Measurements from ENCODE around the gene CSE1L. TPM values are rescaled to one million over a fixed set of nuclear protein-coding genes. Genes with fewer than 3 reads are reported as not detected.

CSE1L gene
- polyA plus RNA-seq, 1 of the 3 experiments (the other 2 are of a cell fraction), result 18.8 TPM

- TF ChIP-seq REST (IDR thresholded peaks at IDR 0.05; ENCODE audit: low read depth, low read length), result no peak
- TF ChIP-seq USF2 (IDR thresholded peaks at IDR 0.05; ENCODE audit: borderline replicate concordance, low read depth, low read length), result no peak
- TF ChIP-seq NRF1 (IDR thresholded peaks at IDR 0.05; ENCODE audit: low read depth, low read length), result peak; percentile 93
- TF ChIP-seq CHD2 (IDR thresholded peaks at IDR 0.05; ENCODE audit: low read length, partially characterized antibody), result peak; percentile 75
Observed at GRCh38 chr20:49046087-49046900, at the start of gene CSE1L (continued).

DNA sequence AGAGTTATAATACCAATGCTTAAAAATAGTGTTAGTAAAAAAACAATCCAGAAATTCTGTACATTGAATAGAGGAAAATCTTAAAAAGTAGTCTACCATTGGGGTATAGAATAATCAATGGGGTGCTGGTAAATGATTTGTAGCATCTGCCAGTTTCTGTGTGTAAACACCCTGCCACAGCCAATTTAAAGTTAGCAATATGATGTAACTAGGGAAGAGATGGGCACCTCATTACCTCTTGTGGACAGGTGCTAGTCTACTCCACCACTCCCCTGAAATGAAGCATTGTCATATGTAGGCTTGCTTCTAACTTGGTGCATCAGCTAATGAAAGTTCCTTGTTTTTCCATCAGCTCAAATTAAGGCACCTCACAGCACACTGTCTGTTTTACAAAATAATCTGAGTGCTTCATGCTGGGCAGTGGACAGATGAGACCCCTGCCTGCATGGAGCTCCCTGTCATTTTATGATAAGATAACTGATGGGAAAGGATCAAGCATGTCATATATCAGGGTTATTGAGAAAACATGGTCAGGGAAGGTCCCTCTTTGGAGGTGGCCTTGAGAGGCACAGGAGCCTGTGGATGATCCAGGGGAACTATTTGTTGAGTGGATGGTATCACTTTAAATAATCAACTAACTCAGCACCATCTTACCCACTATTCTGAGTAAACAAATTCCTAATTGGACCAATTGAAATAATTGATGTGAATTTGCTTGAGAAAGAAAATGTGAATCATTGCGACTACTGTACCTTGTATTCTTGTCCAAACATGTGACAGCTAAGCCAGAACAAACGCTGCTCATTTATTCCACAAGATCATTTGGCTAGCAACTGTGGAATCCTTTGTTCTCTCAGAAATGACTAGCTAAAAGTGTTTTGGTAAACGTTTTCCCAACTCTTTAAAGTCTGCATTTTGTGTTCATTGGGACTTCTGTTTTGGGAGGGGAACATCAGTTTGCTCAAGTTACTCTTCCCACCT is 45.9 kb upstream of the CSE1L start:
- Histone ChIP-seq H3F3A (replicated peaks; ENCODE audit: insufficient read depth) (no peaks in the 10 kb centered on the region), H3K36me3 (replicated peaks in 1 of 2; ENCODE audit: control insufficient read depth in 1 of 2, insufficient read depth in 2 of 2, low read length in 1 of 2) (peaks cover 32 to 48% of the 10 kb centered on the region in 2 experiments), H3K9me2 (no peaks in the 10 kb centered on the region), H4K20me1 (ENCODE audit: insufficient read depth) (no peaks in the 10 kb centered on the region), H3K27ac (ENCODE audit: low read depth in 2 of 2, low read length in 1 of 2) (no peak overlapping the region), H3K9me3 (no peaks in the 10 kb centered on the region), H3K4me1 (ENCODE audit: control insufficient read depth in 1 of 2, insufficient read depth in 2 of 2, low read depth in 1 of 2, low read length in 1 of 2) (no peaks in the 10 kb centered on the region), H3K27me3 (ENCODE audit: insufficient read depth) (no peaks in the 10 kb centered on the region), H3K79me2 (ENCODE audit: insufficient read depth) (no peaks in the 10 kb centered on the region), H3K4me3 (ENCODE audit: low read depth in 2 of 2, low read length in 1 of 2) (no peak overlapping the region), H2AFZ (ENCODE audit: low read depth) (no peak overlapping the region), H3K4me2 (no peak overlapping the region), H3K9ac (no peak overlapping the region)
- WGBS (ENCODE audit: low lambda C conversion rate), result 72% methylated on average over 3 of the region's 3 CpGs
- no peak for DNase-seq
- no peak for TF ChIP-seq GABPA (IDR thresholded peaks at IDR 0.05; ENCODE audit: low read depth)
- TF ChIP-seq CTCF (IDR thresholded peaks at IDR 0.05), result no peak
- TF ChIP-seq ZBTB33 (IDR thresholded peaks at IDR 0.05; ENCODE audit: borderline replicate concordance, low read depth), result no peak
- no peak for TF ChIP-seq CHD2 (IDR thresholded peaks at IDR 0.05; ENCODE audit: low read length, partially characterized antibody)
- no peak for TF ChIP-seq ELF1 (IDR thresholded peaks at IDR 0.05)
- TF ChIP-seq JUND (IDR thresholded peaks at IDR 0.05), result no peak
- TF ChIP-seq EZH2phosphoT487 (IDR thresholded peaks at IDR 0.05; ENCODE audit: borderline replicate concordance, low read depth), result no peak
- TF ChIP-seq POLR2AphosphoS5 (IDR thresholded peaks at IDR 0.05; ENCODE audit: low read depth, low read length), result no peak
- TF ChIP-seq EP300 (IDR thresholded peaks at IDR 0.05; ENCODE audit: borderline replicate concordance in 1 of 2, low read depth in 1 of 2, low read length in 1 of 2), result no peak
- TF ChIP-seq TCF12 (IDR thresholded peaks at IDR 0.05), result no peak
- no peak for TF ChIP-seq RAD21 (IDR thresholded peaks at IDR 0.05; ENCODE audit: low read length)
- CTCF ChIA-PET, result interaction anchor here (0.6 to 3.0 kb wide), 2 partner anchors 13 to 17 kb away, joined by 3 to 12 read pairs; no protein-coding TSS in a partner anchor
- POLR2A ChIA-PET, result no interaction called here

Measured in SK-N-SH (cell line).